Tibial nerve (tissue), 4 donors: ENCODE measurements around the gene RIN3. TPM values are rescaled to one million over a fixed set of nuclear protein-coding genes. Genes with fewer than 3 reads are reported as not detected.

Experiments used
- DNase-seq, 2 donors: peaks; one replicate each; pipeline ENCODE4 v3.0.0-alpha.2; 2019; ENCODE audit warnings: low spot score in 2 of 2
- H3K27ac ChIP-seq, 4 donors: fragments of 200-600 bp; sonication (generic) in 3 of 4; one replicate each; pipeline ENCODE4 v1.5.1; 2017 to 2019; ENCODE audit warnings: mild to moderate bottlenecking in 1 of 4
- H3K27me3 ChIP-seq, 2 donors: fragments of 200-600 bp; sonication (generic) in 1 of 2; one replicate each; pipeline versions ENCODE4 v1.5.1 to v1.6.0; 2017 to 2019
- H3K36me3 ChIP-seq, 3 donors: fragments of 200-600 bp; sonication (generic); one replicate each; pipeline ENCODE4 v1.5.1; 2018 to 2019
- H3K4me1 ChIP-seq, 4 donors: fragments of 200-600 bp; sonication (generic) in 3 of 4; one replicate each; pipeline ENCODE4 v1.5.1; 2017 to 2019
- H3K4me3 ChIP-seq, 4 donors: fragments of 200-600 bp; sonication (generic) in 3 of 4; one replicate each; pipeline ENCODE4 v1.5.1; 2017 to 2019; ENCODE audit warnings: mild to moderate bottlenecking in 1 of 4, moderate library complexity in 1 of 4
- H3K9me3 ChIP-seq, 4 donors: fragments of 200-600 bp; sonication (generic) in 3 of 4; one replicate each; pipeline ENCODE4 v1.5.1; 2017 to 2019
- EP300 ChIP-seq, 2 donors: sonication (generic); formaldehyde crosslinking; IDR thresholded peaks; one replicate each; pipeline ENCODE4 v1.6.1; 2017; ENCODE audit warnings: antibody characterized with exemption in 2 of 2, mild to moderate bottlenecking in 1 of 2
- POLR2A ChIP-seq, 2 donors: fragments of 450-650 bp; IDR thresholded peaks; one replicate each; pipeline ENCODE4 v1.6.1; 2017; ENCODE audit warnings: antibody characterized with exemption in 2 of 2, mild to moderate bottlenecking in 2 of 2, moderate library complexity in 2 of 2
- WGBS, 2 donors: methylation state at CpG; one replicate each; pipeline ENCODE4 v1.1.5; 2018; 5-methylcytosine and 5-hydroxymethylcytosine counted together
- total RNA-seq, 4 donors: library from RNA; depleted of rRNA; stranded (reverse); fragments of >200 nt; gene quantifications; one replicate each; pipeline ENCODE4 v1.1.0, GENCODE V29; 2016
- TF ChIP-seq, protein P1 (sequence below), 5 experiments: fragments of 200-600 bp in 3 of 5; fragments of 450-650 bp in 2 of 5; sonication (generic) in 3 of 5; IDR thresholded peaks; one replicate each; pipeline ENCODE4 v1.5.1; 2016 to 2019; ENCODE audit warnings: antibody characterized with exemption in 5 of 5, mild to moderate bottlenecking in 3 of 5, moderate library complexity in 2 of 5

RIN3 gene
- total RNA-seq, 4 donors from 2014 or later, result 14.2 to 34.2 (median 15.5) TPM

DNA sequence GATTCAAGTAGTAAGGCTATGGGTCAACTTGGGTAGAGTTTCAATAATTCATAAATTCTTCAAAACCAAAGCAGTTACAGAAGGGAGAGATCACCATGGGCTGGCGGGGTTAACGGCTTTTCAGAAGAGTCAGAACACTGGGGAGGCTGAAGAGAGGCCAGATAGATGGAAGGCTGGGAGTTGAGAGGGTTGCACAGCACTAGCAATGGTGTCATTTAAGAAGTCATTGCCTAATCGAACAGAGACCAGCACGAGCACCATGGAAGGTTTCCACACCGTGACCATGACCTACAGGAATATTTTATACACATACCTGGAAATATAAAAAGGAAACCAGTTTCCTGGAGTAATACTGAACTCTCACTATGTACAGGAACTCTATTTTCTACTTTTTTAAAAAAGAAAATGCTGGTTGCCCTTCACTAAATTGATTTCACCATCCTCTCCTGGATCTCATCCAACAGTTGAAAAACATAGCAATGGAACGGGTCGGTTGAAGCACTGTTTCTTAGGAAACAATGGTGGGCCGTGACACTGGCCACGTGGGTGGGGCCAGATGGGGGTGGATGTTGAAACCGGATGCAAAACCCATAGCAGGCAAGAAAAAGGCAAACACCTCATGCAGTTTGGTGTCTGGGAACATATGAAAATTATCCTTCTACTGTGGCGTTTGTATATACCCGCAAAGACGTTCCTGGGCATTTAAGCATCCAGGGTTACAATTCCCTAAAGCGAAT is 38.0 kb upstream of the RIN3 start:
- H3K27me3 ChIP-seq, result no peaks in the 10 kb centered on the region
- peak; percentile 48 to 76 for DNase-seq

GRCh38 chr14:92480856-92481255 is 32.7 kb upstream of the RIN3 start:
- no peaks in the 10 kb centered on the region for H3K27me3 ChIP-seq
- H3K27ac ChIP-seq, result no peak overlapping the region
- peaks cover 0 to 20% (median 0%) of the 10 kb centered on the region in 4 donors for H3K4me1 ChIP-seq
- no peak for DNase-seq
- TF ChIP-seq POLR2A (IDR thresholded peaks at IDR 0.05), result no peak
- TF ChIP-seq EP300 (IDR thresholded peaks at IDR 0.05), result no peak
- TF ChIP-seq, protein P1, sequence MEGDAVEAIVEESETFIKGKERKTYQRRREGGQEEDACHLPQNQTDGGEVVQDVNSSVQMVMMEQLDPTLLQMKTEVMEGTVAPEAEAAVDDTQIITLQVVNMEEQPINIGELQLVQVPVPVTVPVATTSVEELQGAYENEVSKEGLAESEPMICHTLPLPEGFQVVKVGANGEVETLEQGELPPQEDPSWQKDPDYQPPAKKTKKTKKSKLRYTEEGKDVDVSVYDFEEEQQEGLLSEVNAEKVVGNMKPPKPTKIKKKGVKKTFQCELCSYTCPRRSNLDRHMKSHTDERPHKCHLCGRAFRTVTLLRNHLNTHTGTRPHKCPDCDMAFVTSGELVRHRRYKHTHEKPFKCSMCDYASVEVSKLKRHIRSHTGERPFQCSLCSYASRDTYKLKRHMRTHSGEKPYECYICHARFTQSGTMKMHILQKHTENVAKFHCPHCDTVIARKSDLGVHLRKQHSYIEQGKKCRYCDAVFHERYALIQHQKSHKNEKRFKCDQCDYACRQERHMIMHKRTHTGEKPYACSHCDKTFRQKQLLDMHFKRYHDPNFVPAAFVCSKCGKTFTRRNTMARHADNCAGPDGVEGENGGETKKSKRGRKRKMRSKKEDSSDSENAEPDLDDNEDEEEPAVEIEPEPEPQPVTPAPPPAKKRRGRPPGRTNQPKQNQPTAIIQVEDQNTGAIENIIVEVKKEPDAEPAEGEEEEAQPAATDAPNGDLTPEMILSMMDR (IDR thresholded peaks at IDR 0.05), result no peak
- H3K9me3 ChIP-seq, result peaks cover 0 to 3% (median 0%) of the 10 kb centered on the region in 4 donors
- WGBS, 2 donors, result 63 to 81% methylated on average over 3 of the region's 3 CpGs
- H3K36me3 ChIP-seq, result no peaks in the 10 kb centered on the region
- no peak overlapping the region for H3K4me3 ChIP-seq

More for the DNA sequence above, 38.0 kb upstream of the RIN3 start:
- H3K27ac ChIP-seq, result peak overlapping the region in 2 of 4 donors; percentile 20 to 59
- H3K4me1 ChIP-seq, result peaks cover 0 to 26% (median 0%) of the 10 kb centered on the region in 4 donors
- no peaks in the 10 kb centered on the region for H3K36me3 ChIP-seq
- no peak overlapping the region for H3K4me3 ChIP-seq
- TF ChIP-seq, protein P1 (IDR thresholded peaks at IDR 0.05), result no peak
- TF ChIP-seq EP300 (IDR thresholded peaks at IDR 0.05), result peak; percentile 36 to 80
- H3K9me3 ChIP-seq, result peaks cover 0 to 3% (median 0%) of the 10 kb centered on the region in 4 donors
- 59 to 66% methylated on average over 14 of the region's 14 CpGs for WGBS, 2 donors

DNA sequence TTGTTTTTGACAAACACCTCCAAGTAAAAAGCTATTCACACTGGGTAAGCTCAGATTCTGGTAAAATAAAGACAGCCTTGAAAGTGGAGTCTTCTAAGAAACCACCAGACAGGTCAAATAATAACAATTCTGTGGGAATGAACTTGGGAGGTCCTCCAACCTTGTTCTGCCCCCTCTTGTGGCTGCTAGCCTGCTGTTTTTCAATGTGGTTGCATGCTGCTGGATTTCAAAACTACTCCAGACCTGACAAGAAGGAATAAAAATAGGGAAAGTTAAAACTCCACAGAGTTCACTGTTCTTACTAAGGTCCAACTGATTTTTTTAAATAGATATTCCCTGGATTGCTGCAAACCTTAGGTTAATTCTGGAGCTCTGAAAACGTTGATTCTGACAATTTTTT is 32.2 kb upstream of the RIN3 start:
- Histone ChIP-seq H3K36me3 (no peaks in the 10 kb centered on the region), H3K4me3 (no peak overlapping the region), H3K9me3 (peaks cover 0 to 3% (median 0%) of the 10 kb centered on the region in 4 donors), H3K27me3 (no peaks in the 10 kb centered on the region), H3K27ac (no peak overlapping the region), H3K4me1 (peaks cover 0 to 15% (median 0%) of the 10 kb centered on the region in 4 donors)
- whole genome bisulfite sequencing, 2 donors, result 29 to 40% methylated on average over 1 of the region's 1 CpG
- no peak for DNase-seq
- no peak for TF ChIP-seq EP300 (IDR thresholded peaks at IDR 0.05)
- TF ChIP-seq, protein P1 (IDR thresholded peaks at IDR 0.05), result no peak
- TF ChIP-seq POLR2A (IDR thresholded peaks at IDR 0.05), result no peak

- peaks cover 0 to 17% (median 0%) of the 10 kb centered on the region in 4 donors for H3K4me1 ChIP-seq
- 38 to 41% methylated on average over 1 of the region's 1 CpG for WGBS, 2 donors
- DNase-seq, result no peak
- H3K36me3 ChIP-seq, result no peaks in the 10 kb centered on the region
- H3K27me3 ChIP-seq, result no peaks in the 10 kb centered on the region
- no peak overlapping the region for H3K4me3 ChIP-seq
- peaks cover 0 to 3% (median 0%) of the 10 kb centered on the region in 4 donors for H3K9me3 ChIP-seq
- H3K27ac ChIP-seq, result no peak overlapping the region
- TF ChIP-seq POLR2A (IDR thresholded peaks at IDR 0.05), result no peak
- no peak for TF ChIP-seq EP300 (IDR thresholded peaks at IDR 0.05)
- TF ChIP-seq, protein P1 (IDR thresholded peaks at IDR 0.05), result no peak
Measured at GRCh38 chr14:92481811-92482555, 31.6 kb upstream of the RIN3 start.
